ENCODE results near the gene WNT16.
"Not testable (repeated sequence)": the region's sequence is repeated elsewhere in the genome, so short reads cannot be mapped to it uniquely, and the experiment has no call there.

Gene WNT16

DNA sequence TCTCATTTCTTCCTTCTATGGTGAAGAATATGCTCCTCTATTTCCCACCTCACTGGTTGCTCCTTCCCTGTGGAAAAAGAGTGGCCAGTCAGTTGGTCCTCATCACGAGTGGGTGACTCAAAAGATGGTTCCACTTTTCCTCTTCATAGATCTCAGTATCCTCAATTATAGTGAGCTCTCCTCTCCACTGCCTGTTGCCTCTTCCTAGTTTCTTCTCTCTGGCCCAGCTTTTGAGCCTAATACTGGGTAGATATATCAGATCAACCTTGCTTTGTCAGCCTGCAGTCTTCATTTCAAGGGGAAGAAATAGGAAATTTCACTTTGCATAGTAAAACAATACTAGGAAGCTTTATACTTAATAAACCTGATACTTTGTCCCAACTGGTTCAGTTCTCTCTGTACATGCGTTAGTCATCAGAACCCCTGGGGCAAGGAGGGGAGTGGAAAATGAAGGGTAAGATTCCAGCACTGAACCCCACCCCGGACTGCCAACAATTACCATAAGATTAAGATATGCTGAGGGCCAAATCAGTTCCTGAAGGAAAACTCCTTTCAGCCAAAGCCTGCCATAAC lies 15.5 kb upstream of the WNT16 start:
- H3K36me3 ChIP-seq (ENCODE audit: insufficient read depth), result no peaks in the 10 kb centered on the region
- no peaks in the 10 kb centered on the region for H3K27me3 ChIP-seq (ENCODE audit: insufficient read depth, low read depth)
- H3K79me2 ChIP-seq (ENCODE audit: insufficient read depth, low read depth), result no peaks in the 10 kb centered on the region
- H2AFZ ChIP-seq (ENCODE audit: low read depth), result peak overlapping the region; percentile 73
- H3K4me1 ChIP-seq (ENCODE audit: low read depth, poor library complexity, severe bottlenecking), result peaks cover 47% of the 10 kb centered on the region
- no peaks in the 10 kb centered on the region for H4K20me1 ChIP-seq (ENCODE audit: insufficient read depth)
- peak overlapping the region; percentile 67 for H3K4me2 ChIP-seq
- TF ChIP-seq, protein P1, sequence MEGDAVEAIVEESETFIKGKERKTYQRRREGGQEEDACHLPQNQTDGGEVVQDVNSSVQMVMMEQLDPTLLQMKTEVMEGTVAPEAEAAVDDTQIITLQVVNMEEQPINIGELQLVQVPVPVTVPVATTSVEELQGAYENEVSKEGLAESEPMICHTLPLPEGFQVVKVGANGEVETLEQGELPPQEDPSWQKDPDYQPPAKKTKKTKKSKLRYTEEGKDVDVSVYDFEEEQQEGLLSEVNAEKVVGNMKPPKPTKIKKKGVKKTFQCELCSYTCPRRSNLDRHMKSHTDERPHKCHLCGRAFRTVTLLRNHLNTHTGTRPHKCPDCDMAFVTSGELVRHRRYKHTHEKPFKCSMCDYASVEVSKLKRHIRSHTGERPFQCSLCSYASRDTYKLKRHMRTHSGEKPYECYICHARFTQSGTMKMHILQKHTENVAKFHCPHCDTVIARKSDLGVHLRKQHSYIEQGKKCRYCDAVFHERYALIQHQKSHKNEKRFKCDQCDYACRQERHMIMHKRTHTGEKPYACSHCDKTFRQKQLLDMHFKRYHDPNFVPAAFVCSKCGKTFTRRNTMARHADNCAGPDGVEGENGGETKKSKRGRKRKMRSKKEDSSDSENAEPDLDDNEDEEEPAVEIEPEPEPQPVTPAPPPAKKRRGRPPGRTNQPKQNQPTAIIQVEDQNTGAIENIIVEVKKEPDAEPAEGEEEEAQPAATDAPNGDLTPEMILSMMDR (conservative IDR thresholded peaks at IDR 0.05; ENCODE audit: low read depth, low read length), result no peak; the same call in 1 of the 2 replicates
- H3K9ac ChIP-seq, result peak overlapping the region; percentile 66
- peak overlapping the region; percentile 73 for H3K4me3 ChIP-seq (IDR thresholded peaks at IDR 0.05; ENCODE audit: insufficient read depth, low read depth, low read length)
- H3K27ac ChIP-seq, result peak overlapping the region; percentile 84

DNA sequence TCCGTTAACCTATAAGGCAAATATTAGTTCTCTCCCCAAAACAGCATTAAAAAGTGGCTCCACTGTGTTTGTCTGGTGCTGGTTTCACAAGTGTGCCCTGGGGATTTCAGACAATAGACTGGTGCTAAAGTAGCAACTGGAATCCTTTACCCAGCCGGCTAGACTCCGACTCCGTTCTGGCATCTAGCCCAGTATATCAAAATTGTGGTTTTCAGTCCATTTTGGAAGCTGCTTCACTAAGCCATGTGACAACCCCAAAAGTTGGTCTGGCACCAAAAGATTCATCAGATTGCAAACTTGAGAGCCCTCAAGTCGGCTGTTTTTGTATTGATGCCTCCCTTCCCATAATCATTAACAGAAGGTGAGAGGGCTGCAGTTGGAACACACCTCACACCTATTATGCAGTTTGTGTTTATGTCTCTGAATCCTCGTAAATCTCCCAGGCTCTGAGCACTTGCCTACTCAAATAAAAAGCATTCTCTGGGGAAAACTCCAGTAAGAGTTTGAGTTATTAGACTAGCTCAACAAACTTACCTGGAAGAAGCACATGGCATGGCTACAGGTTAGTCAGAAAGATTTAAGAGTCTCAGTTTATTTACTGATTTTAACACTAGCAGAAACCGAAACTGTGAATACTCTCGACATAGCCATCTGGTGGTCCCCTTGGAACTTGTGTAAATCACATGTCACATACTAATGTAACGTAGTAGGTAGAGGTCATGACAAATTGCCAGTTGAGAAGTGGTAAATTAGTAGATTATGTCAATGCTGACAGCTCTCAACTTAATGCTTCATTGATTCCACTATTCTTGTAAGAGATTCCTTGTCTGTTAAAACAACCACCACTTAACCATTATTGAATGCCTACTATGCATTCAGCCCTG lies 14.8 kb upstream of the WNT16 start:
- Histone ChIP-seq H3K4me1 (ENCODE audit: low read depth, poor library complexity, severe bottlenecking) (peaks cover 43% of the 10 kb centered on the region), H2AFZ (ENCODE audit: low read depth) (peak overlapping the region; percentile 73), H3K79me2 (ENCODE audit: insufficient read depth, low read depth) (no peaks in the 10 kb centered on the region), H4K20me1 (ENCODE audit: insufficient read depth) (no peaks in the 10 kb centered on the region), H3K27me3 (ENCODE audit: insufficient read depth, low read depth) (no peaks in the 10 kb centered on the region), H3K27ac (peak overlapping the region; percentile 84), H3K4me3 (IDR thresholded peaks at IDR 0.05; ENCODE audit: insufficient read depth, low read depth, low read length) (peak overlapping the region; percentile 73), H3K4me2 (peak overlapping the region; percentile 67), H3K9ac (peak overlapping the region; percentile 66), H3K36me3 (ENCODE audit: insufficient read depth) (no peaks in the 10 kb centered on the region)
- TF ChIP-seq, protein P1 (conservative IDR thresholded peaks at IDR 0.05; ENCODE audit: low read depth, low read length), result 0 out of 2 replicates have a peak, but pooled peaks have one; percentile 15

DNA sequence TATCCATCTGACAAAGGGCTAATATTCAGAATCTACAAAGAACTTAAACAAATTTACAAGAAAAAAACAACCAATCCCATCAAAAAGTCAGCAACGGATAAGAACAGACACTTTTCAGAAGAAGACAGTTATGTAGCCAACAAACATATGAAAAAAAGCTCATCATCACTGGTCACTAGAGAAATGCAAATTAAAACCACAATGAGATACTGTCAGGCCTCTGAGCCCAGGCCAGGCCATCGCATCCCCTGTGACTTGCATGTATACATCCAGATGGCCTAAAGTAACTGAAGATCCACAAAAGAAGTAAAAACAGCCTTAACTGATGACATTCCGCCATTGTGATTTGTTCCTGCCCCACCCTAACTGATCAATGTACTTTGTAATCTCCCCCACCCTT lies 13.6 kb upstream of the WNT16 start:
- not testable (repeated sequence) for H3K4me3 ChIP-seq (IDR thresholded peaks at IDR 0.05; ENCODE audit: insufficient read depth, low read depth, low read length); H3K27me3 ChIP-seq (ENCODE audit: insufficient read depth, low read depth); H2AFZ ChIP-seq (ENCODE audit: low read depth); H3K9ac ChIP-seq; H3K79me2 ChIP-seq (ENCODE audit: insufficient read depth, low read depth); H3K36me3 ChIP-seq (ENCODE audit: insufficient read depth); H4K20me1 ChIP-seq (ENCODE audit: insufficient read depth)
- Histone ChIP-seq H3K4me1 (ENCODE audit: low read depth, poor library complexity, severe bottlenecking) (peaks cover 43% of the 10 kb centered on the region), H3K4me2 (peak overlapping the region; percentile 67), H3K27ac (peak overlapping the region; percentile 84; the same call in 1 of the 2 replicates)

DNA sequence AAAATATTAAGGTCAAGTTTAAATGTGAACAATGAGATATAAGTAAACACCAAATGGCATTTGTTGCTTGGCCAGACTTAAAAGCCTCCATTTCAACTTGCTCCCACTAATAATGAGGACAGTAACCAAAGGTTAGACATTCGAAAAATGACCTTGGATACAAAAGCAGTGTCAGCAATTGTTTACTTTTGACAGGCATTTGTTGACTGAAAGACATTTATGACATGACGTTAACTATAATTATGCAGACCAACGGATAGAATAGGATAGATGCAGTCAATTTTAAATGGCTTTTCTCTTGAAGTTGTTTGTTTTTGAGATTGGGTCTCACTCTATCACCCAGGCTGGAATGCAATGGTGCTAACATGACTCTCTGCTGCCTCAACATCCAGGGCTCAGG lies 6.3 kb upstream of the WNT16 start:
- Histone ChIP-seq H4K20me1 (ENCODE audit: insufficient read depth) (no peaks in the 10 kb centered on the region), H3K4me1 (ENCODE audit: low read depth, poor library complexity, severe bottlenecking) (no peaks in the 10 kb centered on the region), H3K36me3 (ENCODE audit: insufficient read depth) (no peaks in the 10 kb centered on the region), H3K4me2 (no peak overlapping the region), H2AFZ (ENCODE audit: low read depth) (no peak overlapping the region), H3K27me3 (ENCODE audit: insufficient read depth, low read depth) (no peaks in the 10 kb centered on the region), H3K9ac (no peak overlapping the region), H3K4me3 (IDR thresholded peaks at IDR 0.05; ENCODE audit: insufficient read depth, low read depth, low read length) (no peak overlapping the region), H3K27ac (no peak overlapping the region), H3K79me2 (ENCODE audit: insufficient read depth, low read depth) (no peaks in the 10 kb centered on the region)
- TF ChIP-seq, protein P1 (conservative IDR thresholded peaks at IDR 0.05; ENCODE audit: low read depth, low read length), result no peak
